T-helper 17 cell (primary cell): ENCODE measurements around the gene PRR19. TPM values are rescaled to one million over a fixed set of nuclear protein-coding genes. Genes with fewer than 3 reads are reported as not detected.
A peak's percentile ranks its signal among the peaks of the same experiment; 100 is the strongest.
"Not testable (repeated sequence)": the region's sequence is repeated elsewhere in the genome, so short reads cannot be mapped to it uniquely, and the experiment has no call there.

Source experiments
- ATAC-seq: fragments of 150-1000 bp; cut with Tn5 transposase; 2 replicates; pipeline ENCODE4 v1.10.0; 2021; ENCODE audit warnings: mild to moderate bottlenecking, moderate library complexity
- DNase-seq, 3 donors: peaks; one replicate each; pipeline versions ENCODE4 v3.0.0 to v3.0.0-alpha.2; 2020 to 2021
- H3K9me3 ChIP-seq: one replicate; pipeline ENCODE4 v1.7.0; 2013; ENCODE audit warnings: low read length, mild to moderate bottlenecking; ENCODE audit not compliant: control insufficient read depth, poor library complexity, severe bottlenecking
- H3K27ac Mint-ChIP-seq: one replicate; pipeline ENCODE4 v1.8.0; 2022; ENCODE audit warnings: mild to moderate bottlenecking, moderate library complexity, mixed read lengths
- H3K27me3 Mint-ChIP-seq: one replicate; pipeline ENCODE4 v1.8.0; 2022; ENCODE audit warnings: mixed read lengths
- H3K36me3 Mint-ChIP-seq: one replicate; pipeline ENCODE4 v1.8.0; 2022; ENCODE audit warnings: low read depth, mixed read lengths
- H3K4me1 Mint-ChIP-seq: one replicate; pipeline ENCODE4 v1.8.0; 2022; ENCODE audit warnings: mild to moderate bottlenecking, mixed read lengths
- H3K4me3 Mint-ChIP-seq: one replicate; pipeline ENCODE4 v1.8.0; 2022; ENCODE audit warnings: mild to moderate bottlenecking, moderate library complexity, mixed read lengths
- total RNA-seq, 4 donors: library from RNA in 2 of 4; stranded (reverse) in 2 of 4; gene quantifications; one replicate each; pipeline ENCODE4 v1.2.3 and lab custom pipeline; 2022 to 2026

PRR19 gene
- total RNA-seq, 2 donors from 2014 or later, result 0.50 TPM; not detected in 1

DNA sequence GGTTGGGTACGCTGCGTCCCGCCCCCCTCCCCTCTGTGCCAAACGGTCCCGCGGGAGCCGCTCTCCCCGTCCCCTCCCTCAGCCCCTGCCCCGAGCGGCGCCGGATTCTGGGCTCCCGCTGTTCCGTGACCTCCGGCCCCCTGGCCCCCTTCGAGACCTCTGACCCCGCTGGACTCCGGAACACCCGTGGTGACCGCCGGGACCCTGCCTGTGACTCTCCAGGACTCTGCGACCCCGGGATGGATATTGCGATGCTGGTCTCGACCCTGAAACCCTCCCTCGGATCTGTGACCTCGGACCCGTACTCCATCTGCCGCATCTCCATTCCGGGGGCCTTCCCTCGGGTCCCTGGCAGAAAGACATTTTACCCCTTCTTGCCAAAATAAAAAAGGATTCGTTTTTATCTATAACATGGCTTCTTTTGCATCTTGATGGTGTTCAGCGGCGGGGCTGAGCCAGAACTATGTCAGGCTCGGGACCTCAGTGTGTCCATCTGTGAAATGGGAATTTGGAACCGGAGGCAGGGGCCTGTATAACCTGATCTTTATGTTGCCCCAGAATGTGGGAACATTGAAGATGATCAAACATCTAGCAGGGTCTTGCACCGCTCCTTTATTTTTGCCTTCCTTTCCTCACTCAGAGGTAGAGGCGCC, 22.8 kb downstream of the PRR19 start:
- peaks cover 6% of the 10 kb centered on the region for H3K36me3 Mint-ChIP-seq
- H3K4me3 Mint-ChIP-seq, result peak overlapping the region; percentile 95
- H3K4me1 Mint-ChIP-seq, result peaks cover 21% of the 10 kb centered on the region
- no peaks in the 10 kb centered on the region for H3K9me3 ChIP-seq
- H3K27me3 Mint-ChIP-seq, result peaks cover 6% of the 10 kb centered on the region
- DNase-seq (no peak), ATAC-seq (peak; percentile 8)
- H3K27ac Mint-ChIP-seq, result peak overlapping the region; percentile 89

- H3K9me3 ChIP-seq, result no peaks in the 10 kb centered on the region
- H3K27ac Mint-ChIP-seq, result peak within 1 kb of the TSS; percentile 89
- peak; percentile 91 to 97 (median 96) for DNase-seq
- H3K4me1 Mint-ChIP-seq, result peaks cover 21% of the 10 kb centered on the region
- peaks cover 6% of the 10 kb centered on the region for H3K27me3 Mint-ChIP-seq
- peak; percentile 92 for ATAC-seq
- peak within 1 kb of the TSS; percentile 95 for H3K4me3 Mint-ChIP-seq
- peaks cover 6% of the 10 kb centered on the region for H3K36me3 Mint-ChIP-seq
Measured at GRCh38 chr19:42325308-42325895, 23.5 kb downstream of the PRR19 start, which contains the start of gene MEGF8. TSS of gene MEGF8 (plus strand) at chr19:42325635. CDS start at chr19:42326244, 609 bp downstream.

DNA sequence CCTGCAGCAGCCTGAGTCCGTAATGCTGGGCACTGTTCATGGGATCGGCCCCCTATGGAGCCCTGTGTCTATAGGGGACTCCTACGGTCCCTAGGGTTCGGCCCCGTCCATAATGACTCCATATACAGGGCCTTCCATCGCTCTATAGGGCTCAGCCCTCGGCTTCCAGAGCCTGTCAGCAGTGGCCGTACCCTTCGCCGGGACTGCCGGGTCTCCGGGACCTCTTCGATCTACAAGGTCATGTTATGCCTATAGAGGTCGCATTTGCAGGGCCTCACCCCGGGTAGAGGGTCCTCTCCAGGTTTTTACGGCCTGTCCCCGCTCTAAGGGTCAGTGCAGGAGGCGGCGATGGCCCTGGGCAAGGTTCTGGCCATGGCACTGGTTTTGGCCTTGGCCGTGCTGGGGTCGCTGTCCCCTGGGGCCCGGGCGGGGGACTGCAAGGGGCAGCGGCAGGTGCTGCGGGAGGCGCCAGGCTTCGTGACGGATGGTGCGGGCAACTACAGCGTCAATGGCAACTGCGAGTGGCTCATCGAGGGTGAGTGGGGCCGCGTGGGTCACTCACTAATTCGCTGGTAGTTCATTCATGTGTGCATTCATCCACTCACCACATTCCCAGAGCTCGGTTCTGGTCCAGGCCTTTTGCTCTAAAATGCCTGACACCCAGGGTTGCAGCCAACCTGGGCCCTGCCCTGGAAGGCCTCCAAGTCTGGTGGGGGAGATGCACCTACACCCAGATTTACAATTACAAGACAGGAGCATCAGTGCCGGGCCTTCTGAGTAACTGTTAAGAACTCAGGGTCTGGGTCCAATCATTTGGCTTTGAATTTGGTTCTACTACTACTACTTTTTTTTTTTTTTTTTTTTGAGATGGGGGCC, 24.2 kb downstream of the PRR19 start:
- H3K4me1 Mint-ChIP-seq, result peaks cover 24% of the 10 kb centered on the region
- DNase-seq (peak in 2 of 3 donors; percentile 16 to 22), ATAC-seq (peak; percentile 8)
- peaks cover 6% of the 10 kb centered on the region for H3K36me3 Mint-ChIP-seq
- H3K9me3 ChIP-seq, result no peaks in the 10 kb centered on the region
- H3K27ac Mint-ChIP-seq, result peak overlapping the region; percentile 89
- peaks cover 6% of the 10 kb centered on the region for H3K27me3 Mint-ChIP-seq
- peak overlapping the region; percentile 95 for H3K4me3 Mint-ChIP-seq

- H3K4me1 Mint-ChIP-seq, result peaks cover 24% of the 10 kb centered on the region
- H3K4me3 Mint-ChIP-seq, result no peak overlapping the region
Measured at GRCh38 chr19:42326969-42327368, 25.0 kb downstream of the PRR19 start.

GRCh38 chr19:42327381-42327780, 25.4 kb downstream of the PRR19 start:
- Mint-ChIP-seq H3K27ac (no peak overlapping the region), H3K36me3 (peaks cover 6% of the 10 kb centered on the region)
- ATAC-seq, result no peak

More at GRCh38 chr19:42326969-42327368, 25.0 kb downstream of the PRR19 start:
- DNase-seq (no peak), ATAC-seq (no peak)
- no peaks in the 10 kb centered on the region for H3K9me3 ChIP-seq
- Mint-ChIP-seq H3K27me3 (peaks cover 6% of the 10 kb centered on the region), H3K36me3 (peaks cover 6% of the 10 kb centered on the region), H3K27ac (no peak overlapping the region)

GRCh38 chr19:42328106-42328505, 26.2 kb downstream of the PRR19 start:
- H3K27ac Mint-ChIP-seq, result peak overlapping the region; percentile 72
- peaks cover 24% of the 10 kb centered on the region for H3K4me1 Mint-ChIP-seq
- H3K9me3 ChIP-seq, result no peaks in the 10 kb centered on the region
- peaks cover 6% of the 10 kb centered on the region for H3K36me3 Mint-ChIP-seq
- H3K4me3 Mint-ChIP-seq, result no peak overlapping the region
- ATAC-seq, result no peak
- DNase-seq, result no peak
- H3K27me3 Mint-ChIP-seq, result peaks cover 6% of the 10 kb centered on the region

More at GRCh38 chr19:42327381-42327780, 25.4 kb downstream of the PRR19 start:
- no peak for DNase-seq
- Mint-ChIP-seq H3K4me1 (peaks cover 24% of the 10 kb centered on the region), H3K27me3 (peaks cover 6% of the 10 kb centered on the region), H3K4me3 (no peak overlapping the region)
- no peaks in the 10 kb centered on the region for H3K9me3 ChIP-seq

GRCh38 chr19:42328854-42329253, 26.9 kb downstream of the PRR19 start:
- Mint-ChIP-seq H3K4me1 (peaks cover 24% of the 10 kb centered on the region), H3K4me3 (no peak overlapping the region), H3K27ac (peak overlapping the region; percentile 72), H3K36me3 (peaks cover 6% of the 10 kb centered on the region), H3K27me3 (peaks cover 6% of the 10 kb centered on the region)
- ATAC-seq (no peak), DNase-seq (no peak)
- H3K9me3 ChIP-seq, result no peaks in the 10 kb centered on the region

- no peak overlapping the region for H3K27ac Mint-ChIP-seq
- H3K9me3 ChIP-seq, result no peaks in the 10 kb centered on the region
- no peak overlapping the region for H3K4me3 Mint-ChIP-seq
- H3K27me3 Mint-ChIP-seq, result no peaks in the 10 kb centered on the region
- ATAC-seq, result no peak
- H3K36me3 Mint-ChIP-seq, result peaks cover under 1% of the 10 kb centered on the region
- peaks cover 19% of the 10 kb centered on the region for H3K4me1 Mint-ChIP-seq
- no peak for DNase-seq
Measured at GRCh38 chr19:42330241-42330711, 28.3 kb downstream of the PRR19 start.

- not testable (repeated sequence) for DNase-seq, H3K36me3 Mint-ChIP-seq, H3K4me3 Mint-ChIP-seq, ATAC-seq, H3K9me3 ChIP-seq, H3K27me3 Mint-ChIP-seq, H3K27ac Mint-ChIP-seq
- H3K4me1 Mint-ChIP-seq, result peaks cover 16% of the 10 kb centered on the region
Measured at GRCh38 chr19:42331333-42331732, 29.4 kb downstream of the PRR19 start.

GRCh38 chr19:42332059-42332458, 30.1 kb downstream of the PRR19 start:
- Mint-ChIP-seq H3K27me3 (no peaks in the 10 kb centered on the region), H3K27ac (no peak overlapping the region), H3K36me3 (no peaks in the 10 kb centered on the region), H3K4me1 (peaks cover 16% of the 10 kb centered on the region), H3K4me3 (no peak overlapping the region)
- ATAC-seq (no peak), DNase-seq (no peak)
- H3K9me3 ChIP-seq, result no peaks in the 10 kb centered on the region

DNA sequence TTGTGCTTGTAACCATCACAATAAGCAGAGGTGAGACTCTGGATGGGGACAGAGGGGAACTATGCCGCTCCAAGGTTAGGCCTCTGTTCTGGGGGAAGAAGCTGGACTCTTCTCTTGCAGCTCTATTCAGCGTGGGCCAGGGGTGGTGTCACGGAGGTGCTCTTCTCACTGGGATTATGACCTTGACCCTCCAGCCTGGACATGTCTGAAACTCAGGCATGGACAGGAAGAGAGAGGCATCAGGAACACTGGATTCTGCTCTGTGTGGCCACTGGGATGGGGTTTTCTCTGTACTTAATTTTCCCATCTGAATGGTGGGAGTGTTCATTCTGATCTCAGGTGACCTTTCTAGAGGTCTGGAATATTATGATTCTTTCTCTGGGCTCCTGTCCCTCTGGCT, 31.1 kb downstream of the PRR19 start:
- Mint-ChIP-seq H3K27me3 (no peaks in the 10 kb centered on the region), H3K36me3 (no peaks in the 10 kb centered on the region), H3K4me1 (peaks cover 14% of the 10 kb centered on the region), H3K4me3 (no peak overlapping the region), H3K27ac (no peak overlapping the region)
- ATAC-seq (no peak), DNase-seq (no peak)
- H3K9me3 ChIP-seq, result no peaks in the 10 kb centered on the region

DNA sequence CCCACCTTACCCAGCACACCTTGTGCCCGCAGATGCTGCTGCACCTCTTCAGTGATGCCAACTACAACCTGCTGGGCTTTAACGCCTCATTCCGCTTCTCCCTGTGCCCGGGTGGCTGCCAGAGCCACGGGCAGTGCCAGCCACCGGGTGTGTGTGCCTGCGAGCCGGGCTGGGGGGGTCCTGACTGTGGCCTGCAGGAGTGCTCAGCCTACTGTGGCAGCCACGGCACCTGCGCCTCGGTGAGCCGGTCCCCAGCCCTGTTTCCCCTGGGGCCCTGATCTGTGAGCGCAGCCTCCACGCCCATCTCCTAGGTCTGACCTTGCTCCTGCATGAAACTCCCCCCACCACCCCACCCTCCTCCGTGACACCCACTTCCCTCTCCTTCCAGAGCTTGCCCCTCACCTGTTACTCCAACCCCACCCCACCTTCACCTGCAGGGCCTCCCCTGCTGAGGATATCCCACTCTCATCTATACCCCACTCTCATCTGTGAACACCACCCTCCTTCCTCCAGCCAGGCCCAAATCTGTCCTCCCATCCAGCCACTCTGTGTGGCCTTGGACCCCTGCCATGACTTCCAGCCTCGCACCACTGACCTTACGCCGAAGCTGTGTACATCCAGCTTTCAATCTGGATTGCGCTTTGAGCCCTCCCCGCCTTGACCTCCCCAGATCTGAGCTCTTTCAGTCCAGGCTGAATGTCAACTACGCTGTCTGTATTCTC, 32.2 kb downstream of the PRR19 start:
- H3K9me3 ChIP-seq, result no peaks in the 10 kb centered on the region
- no peak overlapping the region for H3K27ac Mint-ChIP-seq
- ATAC-seq (no peak), DNase-seq (no peak)
- H3K27me3 Mint-ChIP-seq, result no peaks in the 10 kb centered on the region
- peaks cover 5% of the 10 kb centered on the region for H3K4me1 Mint-ChIP-seq
- H3K36me3 Mint-ChIP-seq, result no peaks in the 10 kb centered on the region
- no peak overlapping the region for H3K4me3 Mint-ChIP-seq
